HCT116 (cell line): ENCODE measurements around the gene EXOC4. TPM values are rescaled to one million over a fixed set of nuclear protein-coding genes. Genes with fewer than 3 reads are reported as not detected.

Experiments used
- ATAC-seq: fragments of 200-7000 bp; cut with Tn5 transposase; 2 replicates; pipeline ENCODE4 v1.9.1; 2020; ENCODE audit warnings: mild to moderate bottlenecking, moderate library complexity
- BruUV-seq: library from RNA; stranded (reverse); fragments of 400-500 nt; replicated peaks from 2 replicates; lab custom pipeline; 2021; lab: Mats Ljungman, UMichigan
- CTCF ChIA-PET: fragments of 300-600 bp; sonication (Branson Sonifier 250); formaldehyde crosslinking; loops from one replicate; lab custom pipeline; 2021; ENCODE audit warnings: antibody characterized with exemption; lab: Charles Lee
- POLR2A ChIA-PET: fragments of 300-600, 350-600 bp; sonication (Branson Sonifier 250); formaldehyde crosslinking; loops from one replicate; lab custom pipeline; 2021; ENCODE audit warnings: antibody characterized with exemption; lab: Charles Lee
- RAD21 ChIA-PET, 2 experiments: fragments of 300-600 bp; sonication (Branson Sonifier 250); formaldehyde crosslinking; loops; one replicate each; lab custom pipeline; 2023; ENCODE audit warnings: low total read pairs in 2 of 2; ENCODE audit not compliant: uncharacterized antibody in 2 of 2, unreplicated experiment in 2 of 2, low non-redundant PET in 1 of 2; lab: Charles Lee
- DNase-seq: peaks from one replicate; pipeline ENCODE4 v3.0.0-alpha.2; 2010; ENCODE audit warnings: low read depth, low spot score
- H2AFZ ChIP-seq: fragments of 200-600 bp; shearing (Covaris generic), sonication (generic); 2 replicates; pipeline ENCODE4 v1.6.1; 2017; ENCODE audit warnings: low read depth, mixed run types, mixed read lengths, antibody characterized with exemption, low read length; ENCODE audit not compliant: poor library complexity, severe bottlenecking
- H3K27ac ChIP-seq: 2 replicates; pipeline ENCODE4 v1.5.1; 2012; ENCODE audit warnings: low read depth, low read length
- H3K27me3 ChIP-seq: fragments of 200-600 bp; sonication (generic); 2 replicates; pipeline ENCODE4 v1.6.1; 2016; ENCODE audit warnings: mixed run types, low read length, mixed read lengths; ENCODE audit not compliant: insufficient read depth
- H3K36me3 ChIP-seq, 2 experiments: fragments of 200-500 bp in 1 of 2; fragments of 200-600 bp in 1 of 2; sonication (Bioruptor generic) in 1 of 2; sonication (generic) in 1 of 2; 2 replicates each; pipeline versions ENCODE4 v1.5.1 to v1.6.1; 2014 to 2016; ENCODE audit warnings: low read length in 2 of 2, inconsistent platforms in 1 of 2, mixed read lengths in 1 of 2, mixed run types in 1 of 2; ENCODE audit not compliant: insufficient read depth in 2 of 2, control insufficient read depth in 1 of 2
- H3K4me1 ChIP-seq, 2 experiments: fragments of 200-600 bp in 1 of 2; sonication (generic) in 1 of 2; 2 replicates each; pipeline versions ENCODE4 v1.5.1 to v1.6.1; 2012 to 2017; ENCODE audit warnings: low read length in 2 of 2, inconsistent platforms in 1 of 2, mild to moderate bottlenecking in 1 of 2, mixed read lengths in 1 of 2, mixed run types in 1 of 2, moderate library complexity in 1 of 2; ENCODE audit not compliant: insufficient read depth in 2 of 2, control insufficient read depth in 1 of 2
- H3K4me2 ChIP-seq: fragments of 200-600 bp; sonication (generic); 2 replicates; pipeline ENCODE4 v1.6.1; 2017; ENCODE audit warnings: mixed run types, low read length, mixed read lengths
- H3K4me3 ChIP-seq, 2 experiments: fragments of 200-600 bp in 1 of 2; sonication (generic) in 1 of 2; replicated peaks in 1 of 2; 2 replicates each; pipeline ENCODE4 v1.5.1; 2011 to 2016; ENCODE audit warnings: low read length in 2 of 2, control low read depth in 1 of 2, low read depth in 1 of 2, mild to moderate bottlenecking in 1 of 2, mixed read lengths in 1 of 2, mixed run types in 1 of 2
- H3K79me2 ChIP-seq: fragments of 200-600 bp; sonication (generic); 2 replicates; pipeline ENCODE4 v1.6.1; 2017; ENCODE audit warnings: mild to moderate bottlenecking, mixed run types, low read length, moderate library complexity, mixed read lengths; ENCODE audit not compliant: insufficient read depth
- H3K9ac ChIP-seq: fragments of 200-600 bp; sonication (generic); 2 replicates; pipeline ENCODE4 v1.6.1; 2016; ENCODE audit warnings: low read length, mixed read lengths
- H3K9me2 ChIP-seq: fragments of 200-600 bp; sonication (generic), shearing (Covaris generic); 2 replicates; pipeline ENCODE4 v1.6.1; 2017; ENCODE audit warnings: mixed run types, mild to moderate bottlenecking, moderate library complexity; ENCODE audit not compliant: insufficient read depth
- H3K9me3 ChIP-seq, 2 experiments: fragments of 200-500 bp in 1 of 2; fragments of 200-600 bp in 1 of 2; sonication (Bioruptor generic) in 1 of 2; sonication (generic) in 1 of 2; 2 replicates each; pipeline ENCODE4 v1.6.1; 2014 to 2017; ENCODE audit warnings: low read length in 2 of 2, mixed read lengths in 2 of 2, inconsistent platforms in 1 of 2, low read depth in 1 of 2, mild to moderate bottlenecking in 1 of 2, mixed run types in 1 of 2, moderate library complexity in 1 of 2; ENCODE audit not compliant: control insufficient read depth in 1 of 2, insufficient read depth in 1 of 2
- H4K20me1 ChIP-seq: fragments of 200-600 bp; sonication (generic), shearing (Covaris generic); 2 replicates; pipeline ENCODE4 v1.6.1; 2017; ENCODE audit warnings: mixed run types, mild to moderate bottlenecking, moderate library complexity; ENCODE audit not compliant: insufficient read depth
- CEBPB ChIP-seq: IDR thresholded peaks from 2 replicates; pipeline ENCODE4 v1.6.1; 2012; ENCODE audit warnings: low read depth
- CTCF ChIP-seq, 3 experiments: fragments of 200-600 bp in 1 of 3; sonication (generic) in 1 of 3; IDR thresholded peaks in 2 of 3; conservative IDR thresholded peaks in 1 of 3; 2 replicates each; pipeline ENCODE4 v1.5.1; 2012 to 2017; ENCODE audit warnings: low read depth in 2 of 3, low read length in 2 of 3, antibody characterized with exemption in 1 of 3, borderline replicate concordance in 1 of 3, control low read depth in 1 of 3, mild to moderate bottlenecking in 1 of 3, mixed read lengths in 1 of 3, mixed run types in 1 of 3, moderate library complexity in 1 of 3; ENCODE audit not compliant: insufficient read depth in 1 of 3
- EGR1 ChIP-seq: IDR thresholded peaks from 2 replicates; pipeline ENCODE4 v1.6.1; 2012; ENCODE audit warnings: low read depth
- ELF1 ChIP-seq: IDR thresholded peaks from 2 replicates; pipeline ENCODE4 v1.6.1; 2012; ENCODE audit warnings: low read depth, borderline replicate concordance
- EZH2 ChIP-seq: fragments of 200-600 bp; sonication (generic); IDR thresholded peaks from 2 replicates; pipeline ENCODE4 v1.6.1; 2017; ENCODE audit warnings: antibody characterized with exemption, mixed run types
- FOSL1 ChIP-seq: IDR thresholded peaks from 2 replicates; pipeline ENCODE4 v1.6.1; 2012; ENCODE audit warnings: low read depth
- POLR2A ChIP-seq: IDR thresholded peaks from 2 replicates; pipeline ENCODE4 v1.7.0; 2011; ENCODE audit warnings: borderline replicate concordance; ENCODE audit not compliant: insufficient read depth, insufficient read length; ENCODE audit errors: extremely low read depth
- POLR2AphosphoS5 ChIP-seq: IDR thresholded peaks from 2 replicates; pipeline ENCODE4 v1.6.1; 2011; ENCODE audit warnings: mild to moderate bottlenecking, low read depth, low read length, moderate library complexity
- RAD21 ChIP-seq: IDR thresholded peaks from 2 replicates; pipeline ENCODE4 v1.6.1; 2012; ENCODE audit warnings: low read depth, mild to moderate bottlenecking
- SIN3A ChIP-seq: IDR thresholded peaks from 2 replicates; pipeline ENCODE4 v1.6.1; 2012; ENCODE audit warnings: low read depth
- SRF ChIP-seq: IDR thresholded peaks from 2 replicates; pipeline ENCODE4 v1.6.1; 2012; ENCODE audit warnings: low read depth
- ZFX ChIP-seq: fragments of 450-650 bp; IDR thresholded peaks from 2 replicates; pipeline ENCODE4 v1.6.1; 2017
- ZNF274 ChIP-seq: fragments of 200-500 bp; sonication (Bioruptor generic); IDR thresholded peaks from 2 replicates; pipeline ENCODE4 v1.6.1; 2014; ENCODE audit warnings: mild to moderate bottlenecking, low read depth, low read length, inconsistent platforms
- intact Hi-C: fragments of 100-400 bp; cut with micrococcal nuclease; formaldehyde crosslinking; loops from 2 replicates; pipeline ENCODE4 v1.10.0; 2022
- total RNA-seq: library from RNA; stranded (reverse); gene quantifications from one replicate; pipeline ENCODE4 v1.2.1, GENCODE V29; 2021; ENCODE audit not compliant: unreplicated experiment

The EXOC4 gene
- total RNA-seq, 1 experiment from 2014 or later = 40.3 TPM

- TF ChIP-seq EGR1 (no peak), CTCF (IDR thresholded peaks at IDR 0.05 in 2 of 3, conservative IDR thresholded peaks at IDR 0.05 in 1 of 3; ENCODE audit: borderline replicate concordance in 1 of 3, insufficient read depth in 1 of 3, low read depth in 2 of 3, low read length in 2 of 3) (no peak), EZH2 (no peak), SIN3A (no peak), RAD21 (no peak), SRF (no peak), ZFX (no peak), FOSL1 (no peak), ZNF274 (no peak), POLR2AphosphoS5 (no peak), CEBPB (no peak), ELF1 (no peak), POLR2A (no peak)
- intact Hi-C loops = no loop called here
- Histone ChIP-seq H3K9me3 (no peaks in the 10 kb centered on the region), H3K4me3 (no peak overlapping the region), H3K27ac (no peak overlapping the region), H2AFZ (no peak overlapping the region), H3K4me2 (no peak overlapping the region), H4K20me1 (no peaks in the 10 kb centered on the region), H3K27me3 (no peaks in the 10 kb centered on the region), H3K36me3 (no peaks in the 10 kb centered on the region), H3K79me2 (no peaks in the 10 kb centered on the region), H3K9ac (no peak overlapping the region), H3K4me1 (no peaks in the 10 kb centered on the region), H3K9me2 (no peaks in the 10 kb centered on the region)
- ChIA-PET RAD21 (no interaction called here), POLR2A (no interaction called here), CTCF (no interaction called here)
- BruUV-seq = no TSS peak
- DNase-seq (no peak), ATAC-seq (no peak)
Measured at GRCh38 chr7:133948588-133948987, 695.7 kb downstream of the EXOC4 start.
